H9 (cell line): Measurements from ENCODE around the gene PRTN3. TPM values are rescaled to one million over a fixed set of nuclear protein-coding genes. Genes with fewer than 3 reads are reported as not detected.
A peak's percentile ranks its signal among the peaks of the same experiment; 100 is the strongest.

Source experiments
- DNase-seq: peaks from one replicate; pipeline ENCODE4 v3.0.0-alpha.2; 2017
- H2AFZ ChIP-seq: one replicate; pipeline ENCODE4 v1.6.1; 2013; ENCODE audit warnings: mild to moderate bottlenecking, low read length, control low read depth, moderate library complexity
- H2AK5ac ChIP-seq: 2 replicates; pipeline ENCODE4 v1.6.1; 2013; ENCODE audit warnings: low read length, control low read depth, mixed read lengths; ENCODE audit not compliant: insufficient read length
- H2BK120ac ChIP-seq: one replicate; pipeline ENCODE4 v1.6.1; 2013; ENCODE audit warnings: low read depth, mild to moderate bottlenecking, low read length, control low read depth, inconsistent platforms; ENCODE audit not compliant: poor library complexity, severe bottlenecking
- H2BK12ac ChIP-seq: 2 replicates; pipeline ENCODE4 v1.6.1; 2013; ENCODE audit warnings: low read length, control low read depth, mixed read lengths, low read depth; ENCODE audit not compliant: insufficient read length
- H2BK15ac ChIP-seq: 2 replicates; pipeline ENCODE4 v1.6.1; 2013; ENCODE audit warnings: low read depth, low read length, control low read depth
- H2BK20ac ChIP-seq: one replicate; pipeline ENCODE4 v1.6.1; 2013; ENCODE audit warnings: low read depth, mild to moderate bottlenecking, low read length, control low read depth, inconsistent platforms; ENCODE audit not compliant: poor library complexity, severe bottlenecking
- H2BK5ac ChIP-seq: 2 replicates; pipeline ENCODE4 v1.6.1; 2013; ENCODE audit warnings: low read length, control low read depth, mixed read lengths; ENCODE audit not compliant: insufficient read length
- H3K14ac ChIP-seq: 2 replicates; pipeline ENCODE4 v1.6.1; 2013; ENCODE audit warnings: low read length, control low read depth; ENCODE audit not compliant: insufficient read depth
- H3K18ac ChIP-seq: 2 replicates; pipeline ENCODE4 v1.6.1; 2013; ENCODE audit warnings: low read depth, mild to moderate bottlenecking, mixed read lengths, low read length, control low read depth; ENCODE audit not compliant: insufficient read length
- H3K23ac ChIP-seq: 2 replicates; pipeline ENCODE4 v1.6.1; 2013; ENCODE audit warnings: low read length, control low read depth, mixed read lengths, low read depth; ENCODE audit not compliant: insufficient read length
- H3K23me2 ChIP-seq: 2 replicates; pipeline ENCODE4 v1.6.1; 2013; ENCODE audit warnings: low read depth, mild to moderate bottlenecking, mixed read lengths, low read length, control low read depth; ENCODE audit not compliant: insufficient read length, poor library complexity, severe bottlenecking
- H3K27ac ChIP-seq: 2 replicates; pipeline ENCODE4 v1.5.1; 2013; ENCODE audit warnings: low read length, control low read depth, mixed read lengths, low read depth; ENCODE audit not compliant: insufficient read length
- H3K27me3 ChIP-seq: 2 replicates; pipeline ENCODE4 v1.6.1; 2013; ENCODE audit warnings: low read length, control low read depth, inconsistent platforms; ENCODE audit not compliant: insufficient read depth
- H3K4ac ChIP-seq: 2 replicates; pipeline ENCODE4 v1.6.1; 2013; ENCODE audit warnings: low read depth, mild to moderate bottlenecking, control low read depth, inconsistent platforms, low read length, moderate library complexity
- H3K4me1 ChIP-seq: 2 replicates; pipeline ENCODE4 v1.6.1; 2013; ENCODE audit warnings: low read length, control low read depth, inconsistent platforms; ENCODE audit not compliant: insufficient read depth
- H3K4me2 ChIP-seq: 2 replicates; pipeline ENCODE4 v1.6.1; 2013; ENCODE audit warnings: low read length, control low read depth, mixed read lengths; ENCODE audit not compliant: insufficient read length, insufficient read depth
- H3K56ac ChIP-seq: 2 replicates; pipeline ENCODE4 v1.6.1; 2013; ENCODE audit warnings: low read depth, mild to moderate bottlenecking, mixed read lengths, low read length, control low read depth; ENCODE audit not compliant: insufficient read length
- H3K79me1 ChIP-seq: 2 replicates; pipeline ENCODE4 v1.6.1; 2013; ENCODE audit warnings: low read depth, mild to moderate bottlenecking, moderate library complexity, low read length, control low read depth, inconsistent platforms; ENCODE audit not compliant: insufficient read depth, poor library complexity, severe bottlenecking
- H3K79me2 ChIP-seq: 2 replicates; pipeline ENCODE4 v1.6.1; 2013; ENCODE audit warnings: low read length, control low read depth, inconsistent platforms; ENCODE audit not compliant: insufficient read depth
- H3K9ac ChIP-seq: 2 replicates; pipeline ENCODE4 v1.6.1; 2013; ENCODE audit warnings: low read length, control low read depth, mixed read lengths; ENCODE audit not compliant: insufficient read length; ENCODE audit errors: extremely low read depth
- H3K9me3 ChIP-seq: one replicate; pipeline ENCODE4 v1.6.1; 2013; ENCODE audit warnings: low read depth, low read length, inconsistent platforms; ENCODE audit not compliant: control insufficient read depth
- H3T11ph ChIP-seq: one replicate; pipeline ENCODE4 v1.6.1; 2013; ENCODE audit warnings: mild to moderate bottlenecking, low read length, control low read depth, inconsistent platforms
- H4K20me1 ChIP-seq: one replicate; pipeline ENCODE4 v1.6.1; 2013; ENCODE audit not compliant: control insufficient read depth, insufficient read length, insufficient read depth
- H4K5ac ChIP-seq: 2 replicates; pipeline ENCODE4 v1.6.1; 2013; ENCODE audit warnings: low read depth, mild to moderate bottlenecking, mixed read lengths, low read length, control low read depth; ENCODE audit not compliant: insufficient read length
- H4K8ac ChIP-seq: replicated peaks from 2 replicates; pipeline ENCODE4 v1.6.1; 2013; ENCODE audit warnings: low read length, control low read depth, mixed read lengths, low read depth; ENCODE audit not compliant: insufficient read length
- H4K91ac ChIP-seq: 2 replicates; pipeline ENCODE4 v1.6.1; 2013; ENCODE audit warnings: low read depth, mild to moderate bottlenecking, moderate library complexity, mixed read lengths, low read length, control low read depth; ENCODE audit not compliant: insufficient read length
- H3K27ac Mint-ChIP-seq, 3 experiments: 2 replicates in 2 of 3; 3 replicates in 1 of 3; pipeline ENCODE4 v1.8.0; 2020 to 2021; ENCODE audit warnings: mixed read lengths in 3 of 3, mild to moderate bottlenecking in 1 of 3, moderate library complexity in 1 of 3
- H3K27me3 Mint-ChIP-seq: 2 replicates; pipeline ENCODE4 v1.8.0; 2021; ENCODE audit warnings: low read depth, mild to moderate bottlenecking, moderate library complexity, mixed read lengths
- H3K36me3 Mint-ChIP-seq, 3 experiments: 2 replicates in 2 of 3; 3 replicates in 1 of 3; pipeline ENCODE4 v1.8.0; 2020 to 2021; ENCODE audit warnings: low read depth in 3 of 3, mixed read lengths in 3 of 3; ENCODE audit not compliant: insufficient read depth in 1 of 3
- H3K4me1 Mint-ChIP-seq, 2 experiments: 2 replicates each; pipeline ENCODE4 v1.8.0; 2020; ENCODE audit warnings: mixed read lengths in 2 of 2
- H3K4me3 Mint-ChIP-seq, 2 experiments: 2 replicates in 1 of 2; 3 replicates in 1 of 2; pipeline ENCODE4 v1.8.0; 2020 to 2021; ENCODE audit warnings: mild to moderate bottlenecking in 2 of 2, mixed read lengths in 2 of 2, moderate library complexity in 1 of 2
- H3K9me3 Mint-ChIP-seq, 2 experiments: 2 replicates in 1 of 2; 3 replicates in 1 of 2; pipeline ENCODE4 v1.8.0; 2020; ENCODE audit warnings: mild to moderate bottlenecking in 2 of 2, mixed read lengths in 2 of 2, moderate library complexity in 1 of 2
- WGBS: extraction: QIAGEN DNeasy Blood & Tissue Kit; methylation state at CpG from one replicate; pipeline ENCODE4 v1.1.7; 2013; ENCODE audit warnings: missing lambda C conversion rate, low lambda C conversion rate, mixed read lengths; ENCODE audit not compliant: insufficient read length; ENCODE audit errors: extremely low coverage; 5-methylcytosine and 5-hydroxymethylcytosine counted together
- total RNA-seq: library from RNA; stranded (reverse); gene quantifications from 2 replicates; pipeline ENCODE4 v1.2.1, GENCODE V29; 2021
- TF ChIP-seq, protein P1 (sequence below): fragments of 200-600 bp; sonication (generic); conservative IDR thresholded peaks from 3 replicates; pipeline ENCODE4 v1.8.0; 2021; ENCODE audit warnings: antibody characterized with exemption, mild to moderate bottlenecking

PRTN3 gene
- total RNA-seq, 1 experiment from 2014 or later, result 0.31 TPM

DNA sequence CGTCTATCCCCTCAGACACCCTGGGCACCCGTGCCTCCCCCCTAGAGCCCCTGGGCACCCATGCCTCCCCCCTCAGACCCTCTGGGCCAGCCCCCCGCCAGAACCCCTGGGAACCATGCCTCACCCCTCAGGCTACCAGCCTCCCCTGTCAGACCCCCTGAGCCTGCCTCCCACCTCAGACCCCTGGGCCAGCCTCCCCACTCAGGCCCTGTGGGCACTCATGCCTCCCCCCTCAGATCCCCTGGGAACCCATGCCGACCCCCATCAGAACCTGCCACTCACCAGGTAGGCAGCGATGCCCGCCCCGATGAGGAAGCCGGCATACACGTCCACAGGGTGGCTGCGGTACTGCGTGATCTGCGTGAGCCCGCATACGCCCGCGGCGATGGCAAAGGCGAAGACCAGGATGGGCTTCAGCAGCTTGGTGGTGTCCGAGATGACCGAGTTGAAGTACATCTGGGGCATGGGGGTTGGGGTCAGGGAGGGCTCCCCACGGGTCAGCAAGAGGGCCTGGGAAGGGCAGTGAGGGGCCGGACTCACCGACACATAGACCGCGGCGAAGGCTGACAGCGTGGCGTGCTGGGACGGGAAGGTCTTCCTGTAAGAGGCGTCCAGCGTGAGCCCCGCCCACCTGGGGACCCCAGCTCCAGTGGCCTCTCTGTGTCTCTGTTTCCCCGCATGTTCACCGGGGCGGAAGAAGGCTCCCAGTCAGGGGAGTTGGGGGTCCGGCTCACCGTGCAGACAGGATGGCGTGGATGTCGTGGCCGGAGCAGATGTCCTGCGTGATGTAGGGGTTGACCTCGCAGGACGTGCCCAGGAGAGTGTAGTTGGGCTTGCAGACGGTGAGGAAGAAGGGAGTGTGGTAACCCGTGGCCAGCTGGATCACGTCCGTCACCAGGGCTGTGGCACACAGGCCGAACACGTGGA is 26.4 kb upstream of the PRTN3 start:
- no peaks in the 10 kb centered on the region for H3K79me1 ChIP-seq
- Mint-ChIP-seq H3K36me3 (peaks cover 27 to 52% (median 52%) of the 10 kb centered on the region in 3 experiments), H3K9me3 (no peaks in the 10 kb centered on the region; a peak in 1 of 5 replicates), H3K27me3 (peaks cover 3% of the 10 kb centered on the region; the same call in 1 of the 2 replicates), H3K27ac (peak overlapping the region; percentile 53 to 82 (median 58); a peak in 5 of 7 replicates), H3K4me1 (0 out of 4 replicates have a peak, but pooled peaks cover 0 to 3% of the 10 kb centered on the region in 2 experiments), H3K4me3 (peak overlapping the region in 1 of 2 experiments; percentile 18; a peak in 2 of 5 replicates)
- no peak overlapping the region for H2BK5ac ChIP-seq
- H3K9ac ChIP-seq, result no peak overlapping the region
- no peak overlapping the region for H4K91ac ChIP-seq
- TF ChIP-seq, protein P1, sequence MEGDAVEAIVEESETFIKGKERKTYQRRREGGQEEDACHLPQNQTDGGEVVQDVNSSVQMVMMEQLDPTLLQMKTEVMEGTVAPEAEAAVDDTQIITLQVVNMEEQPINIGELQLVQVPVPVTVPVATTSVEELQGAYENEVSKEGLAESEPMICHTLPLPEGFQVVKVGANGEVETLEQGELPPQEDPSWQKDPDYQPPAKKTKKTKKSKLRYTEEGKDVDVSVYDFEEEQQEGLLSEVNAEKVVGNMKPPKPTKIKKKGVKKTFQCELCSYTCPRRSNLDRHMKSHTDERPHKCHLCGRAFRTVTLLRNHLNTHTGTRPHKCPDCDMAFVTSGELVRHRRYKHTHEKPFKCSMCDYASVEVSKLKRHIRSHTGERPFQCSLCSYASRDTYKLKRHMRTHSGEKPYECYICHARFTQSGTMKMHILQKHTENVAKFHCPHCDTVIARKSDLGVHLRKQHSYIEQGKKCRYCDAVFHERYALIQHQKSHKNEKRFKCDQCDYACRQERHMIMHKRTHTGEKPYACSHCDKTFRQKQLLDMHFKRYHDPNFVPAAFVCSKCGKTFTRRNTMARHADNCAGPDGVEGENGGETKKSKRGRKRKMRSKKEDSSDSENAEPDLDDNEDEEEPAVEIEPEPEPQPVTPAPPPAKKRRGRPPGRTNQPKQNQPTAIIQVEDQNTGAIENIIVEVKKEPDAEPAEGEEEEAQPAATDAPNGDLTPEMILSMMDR, result no peak
- no peak overlapping the region for H2BK120ac ChIP-seq
- no peak overlapping the region for H4K8ac ChIP-seq
- H3K4ac ChIP-seq, result no peak overlapping the region
- H3K18ac ChIP-seq, result no peak overlapping the region
- H3K4me2 ChIP-seq, result no peak overlapping the region
- H3K79me2 ChIP-seq, result no peaks in the 10 kb centered on the region
- no peaks in the 10 kb centered on the region for H3K27me3 ChIP-seq
- H3T11ph ChIP-seq, result no peak overlapping the region
- H3K27ac ChIP-seq, result no peak overlapping the region
- H3K23ac ChIP-seq, result no peak overlapping the region
- H3K23me2 ChIP-seq, result no peaks in the 10 kb centered on the region
- no peak overlapping the region for H2AK5ac ChIP-seq
- no peak overlapping the region for H2BK15ac ChIP-seq
- DNase-seq, result no peak
- no peak overlapping the region for H3K14ac ChIP-seq
- no peak overlapping the region for H4K5ac ChIP-seq
- H3K56ac ChIP-seq, result no peak overlapping the region
- WGBS, result no CpG with 5 or more reads among the region's 49 CpGs
- no peak overlapping the region for H2BK20ac ChIP-seq
- H2AFZ ChIP-seq, result no peak overlapping the region
- no peaks in the 10 kb centered on the region for H4K20me1 ChIP-seq
- no peaks in the 10 kb centered on the region for H3K9me3 ChIP-seq
- H2BK12ac ChIP-seq, result no peak overlapping the region
- H3K4me1 ChIP-seq, result no peaks in the 10 kb centered on the region
